Upper lobe of left lung (tissue), 6 donors: Measurements from ENCODE around the gene RAB13. TPM values are rescaled to one million over a fixed set of nuclear protein-coding genes. Genes with fewer than 3 reads are reported as not detected.

Source experiments
- ATAC-seq, 2 donors: fragments of 200-7000 bp; cut with Tn5 transposase; one replicate each; pipeline ENCODE4 v1.9.1; 2022; ENCODE audit warnings: mild to moderate bottlenecking in 2 of 2, moderate library complexity in 2 of 2; ENCODE audit not compliant: low FRiP score in 2 of 2
- DNase-seq, 2 donors: peaks; one replicate each; pipeline ENCODE4 v3.0.0-alpha.2; 2019 to 2020
- H3K27ac ChIP-seq, 4 donors: fragments of 200-600 bp; sonication (generic); one replicate each; pipeline ENCODE4 v1.5.1; 2016 to 2019
- H3K27me3 ChIP-seq, 4 donors: fragments of 200-600 bp; sonication (generic); one replicate each; pipeline ENCODE4 v1.5.1; 2017 to 2019
- H3K36me3 ChIP-seq, 4 donors: fragments of 200-600 bp; sonication (generic); one replicate each; pipeline ENCODE4 v1.5.1; 2016 to 2019
- H3K4me1 ChIP-seq, 4 donors: fragments of 200-600 bp; sonication (generic); one replicate each; pipeline ENCODE4 v1.5.1; 2018 to 2019
- H3K4me3 ChIP-seq, 4 donors: fragments of 200-600 bp; sonication (generic); one replicate each; pipeline ENCODE4 v1.5.1; 2017 to 2019; ENCODE audit warnings: mild to moderate bottlenecking in 2 of 4, moderate library complexity in 1 of 4
- H3K9me3 ChIP-seq, 4 donors: fragments of 200-600 bp; sonication (generic); one replicate each; pipeline ENCODE4 v1.5.1; 2018 to 2019
- CTCF ChIP-seq, 6 experiments: fragments of 450-650 bp in 4 of 6; fragments of 200-600 bp in 2 of 6; sonication (generic) in 2 of 6; IDR thresholded peaks; one replicate each; pipeline ENCODE4 v1.5.1; 2016 to 2019; ENCODE audit warnings: antibody characterized with exemption in 6 of 6
- EP300 ChIP-seq, 4 donors: sonication (generic); formaldehyde crosslinking; IDR thresholded peaks; one replicate each; pipeline ENCODE4 v1.5.1; 2017; ENCODE audit warnings: antibody characterized with exemption in 4 of 4, control low read depth in 2 of 4
- POLR2A ChIP-seq, 4 donors: fragments of 450-650 bp; IDR thresholded peaks; one replicate each; pipeline ENCODE4 v1.5.1; 2016 to 2017; ENCODE audit warnings: antibody characterized with exemption in 4 of 4, mild to moderate bottlenecking in 2 of 4
- POLR2AphosphoS5 ChIP-seq, 2 donors: sonication (generic); formaldehyde crosslinking; IDR thresholded peaks; one replicate each; pipeline ENCODE4 v1.5.1; 2017; ENCODE audit warnings: antibody characterized with exemption in 2 of 2
- WGBS, 2 donors: methylation state at CpG; one replicate each; pipeline ENCODE4 v1.1.5; 2017 to 2018; 5-methylcytosine and 5-hydroxymethylcytosine counted together
- total RNA-seq, 6 donors: library from RNA; depleted of rRNA in 4 of 6; stranded (reverse); fragments of >200 nt in 4 of 6; gene quantifications; one replicate each; pipeline versions ENCODE4 v1.1.0 to v1.2.1, GENCODE V29; 2016 to 2021
- donor health status: DM: no; HTN: no; CAD: no; lungs with moderate emphysema.
- donor health status: DM: no; HTN: yes; CAD: no; lungs with severe emphysema.

The RAB13 gene
- total RNA-seq, 6 donors from 2014 or later = 33.9 to 116 (median 56.6) TPM

GRCh38 chr1:153944005-153944826, 41.9 kb downstream of the RAB13 start:
- H3K4me1 ChIP-seq = peaks cover 22 to 31% (median 28%) of the 10 kb centered on the region in 4 donors
- peak overlapping the region; percentile 98 to 100 (median 98) for H3K27ac ChIP-seq
- H3K9me3 ChIP-seq = no peaks in the 10 kb centered on the region
- H3K36me3 ChIP-seq = peaks cover 10 to 68% (median 49%) of the 10 kb centered on the region in 4 donors
- WGBS, 2 donors = 75 to 84% methylated on average over 11 to 15 of the region's 15 CpGs
- H3K27me3 ChIP-seq = no peaks in the 10 kb centered on the region
- ATAC-seq = no peak
- peak overlapping the region in 3 of 4 donors; percentile 97 to 99 (median 98) for H3K4me3 ChIP-seq
- peak in 1 of 2 donors; percentile 77 for DNase-seq
- TF ChIP-seq POLR2A (IDR thresholded peaks at IDR 0.05) = no peak
- TF ChIP-seq POLR2AphosphoS5 (IDR thresholded peaks at IDR 0.05) = no peak
- no peak for TF ChIP-seq CTCF (IDR thresholded peaks at IDR 0.05)
- TF ChIP-seq EP300 (IDR thresholded peaks at IDR 0.05) = no peak

GRCh38 chr1:153942766-153943549, 43.2 kb downstream of the RAB13 start:
- no peaks in the 10 kb centered on the region for H3K27me3 ChIP-seq
- peak in 1 of 2 donors; percentile 63 for DNase-seq
- TF ChIP-seq POLR2AphosphoS5 (IDR thresholded peaks at IDR 0.05) (no peak), EP300 (IDR thresholded peaks at IDR 0.05) (no peak), CTCF (IDR thresholded peaks at IDR 0.05) (no peak), POLR2A (IDR thresholded peaks at IDR 0.05) (no peak)
- H3K4me3 ChIP-seq = no peak overlapping the region
- no peak for ATAC-seq
- peaks cover 22 to 31% (median 28%) of the 10 kb centered on the region in 4 donors for H3K4me1 ChIP-seq
- WGBS, 2 donors = 33 to 84% methylated on average over 1 to 11 of the region's 11 CpGs
- H3K36me3 ChIP-seq = peaks cover 10 to 68% (median 46%) of the 10 kb centered on the region in 4 donors
- peak overlapping the region in 1 of 4 donors; percentile 3 for H3K27ac ChIP-seq
- no peaks in the 10 kb centered on the region for H3K9me3 ChIP-seq

GRCh38 chr1:153941826-153942725, 44.1 kb downstream of the RAB13 start:
- H3K27me3 ChIP-seq = no peaks in the 10 kb centered on the region
- peaks cover 20 to 28% (median 23%) of the 10 kb centered on the region in 4 donors for H3K4me1 ChIP-seq
- TF ChIP-seq POLR2AphosphoS5 (IDR thresholded peaks at IDR 0.05) (no peak), POLR2A (IDR thresholded peaks at IDR 0.05) (no peak), CTCF (IDR thresholded peaks at IDR 0.05) (no peak), EP300 (IDR thresholded peaks at IDR 0.05) (no peak)
- H3K36me3 ChIP-seq = peaks cover 13 to 71% (median 49%) of the 10 kb centered on the region in 4 donors
- H3K4me3 ChIP-seq = no peak overlapping the region
- peak overlapping the region in 1 of 4 donors; percentile 7 for H3K27ac ChIP-seq
- DNase-seq (peak in 1 of 2 donors; percentile 71), ATAC-seq (no peak)
- no peaks in the 10 kb centered on the region for H3K9me3 ChIP-seq
- 93 to 95% methylated on average over 30 to 31 of the region's 34 CpGs for WGBS, 2 donors

GRCh38 chr1:153940756-153941155, 45.4 kb downstream of the RAB13 start:
- Histone ChIP-seq H3K27me3 (no peaks in the 10 kb centered on the region), H3K4me1 (peaks cover 15 to 22% (median 18%) of the 10 kb centered on the region in 4 donors), H3K4me3 (no peak overlapping the region), H3K9me3 (no peaks in the 10 kb centered on the region), H3K27ac (no peak overlapping the region), H3K36me3 (peaks cover 26 to 80% (median 62%) of the 10 kb centered on the region in 4 donors)
- TF ChIP-seq POLR2AphosphoS5 (IDR thresholded peaks at IDR 0.05) = no peak
- no peak for ATAC-seq
- WGBS, 2 donors = 96 to 99% methylated on average over 8 of the region's 8 CpGs
- DNase-seq = peak in 1 of 2 donors; percentile 52
